DMS153 (cell line): ENCODE measurements around the gene ZKSCAN3.
"Not testable (repeated sequence)": the region's sequence is repeated elsewhere in the genome, so short reads cannot be mapped to it uniquely, and the experiment has no call there.

ENCODE experiments used
- DNase-seq: peaks from one replicate; lab custom pipeline; 2025; lab: John Stamatoyannopoulos, UW

Gene ZKSCAN3

DNA sequence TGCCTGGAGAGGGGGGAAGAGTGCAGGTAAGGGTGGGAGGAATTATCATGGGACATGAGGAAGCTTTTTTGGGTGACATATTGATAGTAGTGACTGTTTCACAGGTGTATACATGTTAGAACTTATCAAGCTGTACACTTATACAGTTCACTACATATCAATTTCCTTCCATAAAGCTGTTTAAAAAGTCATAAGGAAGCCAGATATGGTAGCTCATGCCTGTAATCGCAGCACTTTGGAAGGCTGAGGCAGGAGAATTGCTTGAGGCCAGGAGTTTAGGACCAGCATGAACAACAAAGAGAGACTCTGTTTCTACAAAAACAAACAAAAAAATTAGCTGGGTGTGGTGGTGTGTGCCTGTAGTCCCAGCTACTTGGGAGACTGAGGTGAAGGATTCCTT, 28.1 kb downstream of the ZKSCAN3 start:
- DNase-seq: no peak

DNA sequence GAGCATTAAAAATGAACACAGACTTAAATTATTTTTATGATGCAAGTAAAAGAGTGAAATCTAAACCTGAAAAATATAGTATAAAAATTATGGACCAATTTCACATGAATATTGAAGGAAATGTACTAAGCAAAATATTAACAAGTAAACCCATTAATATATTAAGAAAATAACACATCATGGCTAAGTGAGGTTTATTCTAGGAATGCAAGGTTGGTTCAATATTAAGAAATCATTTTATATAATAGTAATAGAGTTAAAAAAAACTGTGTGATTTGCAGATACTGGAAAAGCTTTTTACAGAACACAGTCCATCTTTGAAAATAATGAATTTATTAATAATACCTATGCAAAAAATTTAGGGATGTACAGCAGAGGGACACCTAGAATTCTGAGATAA, 28.9 kb downstream of the ZKSCAN3 start:
- DNase-seq: no peak

DNA sequence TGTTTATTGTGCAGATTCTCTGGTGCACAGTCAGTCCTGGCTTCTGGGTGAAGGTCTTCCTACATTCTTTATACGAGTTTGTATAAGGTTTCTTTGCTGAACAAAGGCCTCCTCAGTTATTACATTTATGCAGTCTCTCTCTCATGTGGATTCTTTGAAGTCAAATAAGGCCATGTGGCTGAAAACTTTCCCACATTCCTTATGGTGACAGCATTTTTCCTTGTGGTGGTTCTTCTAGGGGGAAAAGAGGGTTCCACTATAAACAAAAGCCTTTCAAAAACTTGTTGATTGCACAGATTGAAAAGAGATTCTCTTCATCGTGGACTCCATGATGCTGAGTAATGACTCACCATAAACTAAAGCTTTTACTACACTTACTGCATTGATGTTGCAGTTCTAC, 30.6 kb downstream of the ZKSCAN3 start:
- DNase-seq: no peak

DNA sequence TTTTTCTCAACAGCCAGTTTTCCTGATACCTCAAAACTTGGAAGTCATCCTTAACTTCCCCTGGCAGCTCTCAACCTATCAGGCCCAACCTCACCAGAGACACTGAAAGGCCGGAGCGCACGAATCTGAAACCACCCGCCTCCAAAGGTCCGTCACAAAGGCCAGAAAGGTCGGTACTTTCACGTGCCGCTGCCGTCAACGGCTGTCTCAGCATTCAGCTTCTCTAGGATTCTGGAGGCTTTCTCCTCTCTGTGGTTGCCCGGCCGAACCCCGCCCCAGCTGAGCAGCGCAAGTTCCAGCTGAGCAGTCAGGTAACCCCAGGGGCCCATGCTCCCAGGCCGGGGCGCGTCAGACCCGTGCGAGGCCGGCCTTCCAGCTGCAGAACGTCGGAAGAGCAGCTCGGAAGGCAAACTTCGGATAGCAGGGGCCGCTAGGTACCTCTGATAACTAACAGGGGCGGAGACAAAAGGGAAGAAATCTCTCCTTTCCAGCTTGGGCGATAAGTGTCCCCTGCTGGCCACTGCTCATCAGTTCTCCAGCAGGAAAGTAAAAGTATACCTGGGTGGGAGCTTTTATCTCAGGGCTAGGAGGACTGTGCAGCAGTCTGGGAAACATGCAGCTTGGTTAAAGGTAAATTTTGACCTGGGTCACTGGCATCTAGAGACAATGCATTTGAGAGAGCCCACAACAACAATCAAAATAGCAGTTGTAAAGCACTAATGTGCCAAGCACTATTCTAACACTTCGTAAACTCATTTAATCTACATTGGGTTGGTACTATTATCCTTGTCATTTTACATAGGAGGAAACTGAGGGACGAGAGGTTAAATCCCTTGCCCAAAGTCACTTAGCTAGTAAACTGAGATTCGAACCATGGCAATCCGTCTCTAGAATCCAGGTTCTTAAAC, 33.7 kb downstream of the ZKSCAN3 start:
- peak; percentile 74 for DNase-seq

DNA sequence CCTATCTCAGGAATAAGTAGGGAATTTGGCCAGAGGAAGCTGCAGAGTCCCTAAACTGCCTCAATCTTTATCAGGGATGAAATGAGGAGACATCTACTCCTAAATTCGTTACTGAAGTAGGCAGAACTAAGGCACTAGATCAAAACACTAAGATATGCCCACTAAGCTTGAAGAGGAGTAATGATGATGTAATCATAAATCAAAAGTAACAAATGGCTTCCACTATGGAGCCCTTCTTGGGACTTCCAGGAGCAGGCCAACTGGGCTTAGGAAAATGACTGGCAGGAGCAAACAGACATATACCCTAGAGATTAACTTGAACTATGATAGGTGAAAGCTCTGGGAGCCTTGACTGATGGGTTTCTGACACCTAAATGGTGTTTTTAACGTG, 34.4 kb downstream of the ZKSCAN3 start:
- no peak for DNase-seq

DNA sequence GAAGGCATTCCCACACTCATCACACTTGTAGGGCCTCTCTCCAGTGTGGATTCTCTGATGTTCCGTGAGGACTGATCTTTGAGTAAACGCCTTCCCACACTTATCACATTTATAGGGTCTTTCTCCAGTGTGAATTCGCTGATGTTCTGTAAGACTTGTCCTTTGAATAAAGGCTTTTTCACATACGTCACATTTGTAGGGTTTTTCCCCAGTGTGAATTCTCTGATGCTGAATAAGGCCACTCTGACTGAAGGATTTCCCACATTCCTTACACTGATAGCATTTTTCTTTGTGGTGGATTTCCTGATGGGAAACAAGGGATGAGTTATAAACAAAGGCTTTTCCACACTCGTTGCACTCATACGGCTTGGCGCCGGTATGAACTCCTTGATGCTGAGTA, 40.9 kb downstream of the ZKSCAN3 start:
- DNase-seq: no peak

DNA sequence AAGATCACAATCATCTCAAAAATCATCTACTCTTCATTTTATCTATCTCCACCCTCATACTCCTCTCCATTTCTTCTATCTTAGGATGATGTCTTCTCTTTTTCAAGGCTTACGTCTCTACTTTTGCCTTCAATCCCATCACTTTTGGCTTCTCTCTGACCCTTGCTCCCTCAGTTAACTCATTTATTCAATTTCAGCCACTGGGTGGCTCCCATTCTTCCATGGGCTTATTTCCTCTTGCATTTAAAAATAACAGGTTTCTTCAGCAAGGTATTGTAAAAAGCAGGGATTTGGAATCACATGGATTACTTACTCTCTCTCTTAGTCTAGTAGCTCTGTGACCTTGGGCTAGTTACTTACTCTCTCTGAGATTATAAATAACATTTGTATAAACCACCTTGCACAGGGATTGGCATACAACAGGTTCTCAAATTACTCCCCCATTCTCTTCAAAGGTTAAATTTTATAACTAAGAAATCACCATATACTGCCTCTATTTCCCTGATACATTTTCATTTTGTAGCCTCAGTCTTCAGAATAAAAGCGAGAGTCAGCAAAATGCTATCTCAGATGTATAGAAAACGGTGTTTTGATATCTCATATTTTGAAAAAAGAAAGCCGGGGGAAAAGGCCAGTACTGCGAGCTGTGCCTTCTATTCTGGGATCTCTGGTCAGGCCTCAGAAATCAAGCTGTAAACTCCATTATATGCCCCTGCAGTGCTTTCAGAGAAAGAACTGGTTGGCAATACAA, 44.3 kb downstream of the ZKSCAN3 start:
- no peak for DNase-seq

DNA sequence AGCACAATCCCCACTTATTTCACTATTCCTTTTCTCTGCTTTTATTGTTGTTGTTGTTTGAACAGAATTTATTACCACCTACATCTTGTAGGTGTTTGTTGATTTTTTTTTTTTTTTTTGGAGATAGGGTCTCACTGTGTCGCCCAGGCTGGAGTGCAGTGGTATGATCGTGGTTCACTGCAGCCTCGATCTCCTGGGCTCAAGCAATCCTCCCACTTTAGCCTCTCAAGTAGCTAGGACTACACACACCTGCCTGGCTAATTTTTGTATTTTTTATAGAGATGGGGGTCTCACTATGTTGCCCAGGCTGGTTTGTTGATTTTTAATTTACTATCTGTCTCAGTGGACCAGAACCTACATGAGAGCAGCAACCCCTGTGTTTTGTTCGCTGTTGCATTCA, 46.2 kb downstream of the ZKSCAN3 start:
- no peak for DNase-seq

DNA sequence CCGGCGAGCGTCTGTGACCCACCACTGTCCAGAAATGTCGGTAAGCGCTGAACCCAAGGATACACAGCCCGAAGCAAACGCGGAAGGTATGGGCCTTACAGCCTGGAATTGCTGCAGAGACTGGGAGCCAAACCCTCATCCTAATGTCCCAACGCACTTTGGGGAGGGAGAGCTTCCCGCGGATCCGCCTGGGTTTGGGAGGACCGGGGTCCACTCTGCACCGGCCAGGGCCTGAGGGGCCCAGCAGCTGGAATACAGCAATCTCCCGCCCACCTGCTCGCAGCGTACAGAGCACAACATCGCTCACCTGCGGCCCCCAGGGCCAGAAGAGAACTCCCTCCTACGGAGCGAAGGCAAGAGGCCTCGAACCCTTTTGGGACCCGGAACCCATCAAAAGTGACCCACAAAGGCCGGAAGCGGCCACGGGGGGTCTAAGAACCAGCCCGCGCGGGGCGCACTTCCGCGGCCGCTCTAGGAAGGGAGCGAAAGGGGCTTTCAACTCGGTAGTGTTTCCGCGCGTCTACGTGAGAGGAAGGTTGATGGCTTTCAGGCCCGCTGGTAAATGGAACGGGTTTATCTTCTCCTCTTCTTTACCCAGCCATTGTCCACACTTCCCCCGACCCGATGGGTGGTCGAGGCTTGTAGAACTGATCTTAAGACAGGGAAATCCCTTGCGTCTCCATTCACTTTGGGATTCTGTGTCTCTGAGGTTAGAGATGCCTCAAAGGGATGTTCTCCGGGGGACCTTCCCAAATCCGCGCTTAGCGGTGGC, 49.8 kb downstream of the ZKSCAN3 start, which contains the start of gene ZSCAN12:
ZSCAN12 (minus strand) TSS at position 398 of the 772 bp plus-strand sequence. CDS start 1,342 bp downstream, outside the sequence.
- DNase-seq: peak; percentile 80

DNA sequence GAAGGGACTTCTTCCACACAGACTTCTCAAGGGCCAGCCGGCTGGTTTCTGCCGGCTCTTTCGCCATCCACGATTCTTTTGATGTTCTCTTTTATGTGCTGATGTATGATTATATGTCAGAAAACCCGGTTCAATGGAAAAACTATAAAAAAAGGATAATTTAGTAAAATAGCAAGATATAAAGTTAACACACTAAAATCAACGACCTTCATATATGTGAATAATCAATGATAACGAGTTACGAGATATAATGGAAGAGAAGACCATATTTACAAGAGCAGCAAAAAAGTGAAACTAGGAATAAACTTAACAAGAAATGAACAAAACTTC, 50.3 kb downstream of the ZKSCAN3 start:
- DNase-seq: no peak

DNA sequence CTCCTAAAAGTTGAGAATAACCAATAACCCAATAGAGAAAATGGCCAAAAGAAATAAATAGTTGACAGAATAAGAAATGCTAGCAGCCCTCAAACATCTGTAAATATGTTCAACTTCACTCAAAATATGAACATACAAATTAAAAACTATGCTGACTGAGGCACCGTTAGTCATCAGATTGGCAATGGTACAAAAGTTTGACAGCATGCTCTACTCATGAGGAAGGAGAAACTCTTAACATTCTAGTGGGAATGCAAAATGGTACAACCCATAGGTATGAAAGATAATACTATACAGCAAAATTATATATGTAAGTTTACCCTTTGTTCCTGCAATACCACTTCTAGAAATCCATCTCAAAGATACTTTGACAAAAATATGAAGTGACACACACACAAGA, 51.4 kb downstream of the ZKSCAN3 start:
- no peak for DNase-seq

DNA sequence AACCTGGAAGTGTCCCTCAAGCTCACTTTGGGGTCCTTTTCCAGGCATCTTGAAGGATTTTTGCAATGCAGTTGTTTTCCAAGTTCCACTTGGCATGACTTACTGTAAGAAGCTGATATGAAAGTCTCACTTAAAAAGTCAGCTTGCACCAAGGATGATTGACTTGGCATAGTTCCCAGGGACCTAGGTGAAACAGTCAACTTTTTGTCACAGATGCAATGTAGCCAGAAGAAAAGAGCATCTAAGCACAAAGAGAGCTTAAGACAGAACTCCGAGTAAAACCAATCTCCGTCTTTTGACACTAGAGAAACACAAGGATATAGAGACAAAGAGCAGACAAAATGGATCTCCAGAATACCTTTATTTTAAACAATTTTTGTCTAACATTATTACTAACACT, 52.5 kb downstream of the ZKSCAN3 start:
- DNase-seq: no peak

DNA sequence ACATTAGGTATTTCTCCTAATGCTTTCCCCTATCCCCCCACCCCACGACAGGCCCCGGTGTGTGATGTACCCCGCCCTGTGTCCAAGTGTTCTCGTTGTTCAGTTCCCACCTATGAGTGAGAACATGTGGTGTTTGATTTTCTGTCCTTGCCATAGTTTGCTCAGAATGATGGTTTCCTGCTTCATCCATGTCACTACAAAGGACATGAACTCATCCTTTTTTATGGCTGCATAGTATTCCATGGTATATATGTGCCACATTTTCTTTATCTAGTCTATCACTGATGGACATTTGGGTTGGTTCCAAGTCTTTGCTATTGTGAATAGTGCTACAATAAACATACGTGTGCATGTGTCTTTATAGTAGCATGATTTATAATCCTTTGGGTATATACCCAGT, 54.2 kb downstream of the ZKSCAN3 start:
- DNase-seq: not testable (repeated sequence)

DNA sequence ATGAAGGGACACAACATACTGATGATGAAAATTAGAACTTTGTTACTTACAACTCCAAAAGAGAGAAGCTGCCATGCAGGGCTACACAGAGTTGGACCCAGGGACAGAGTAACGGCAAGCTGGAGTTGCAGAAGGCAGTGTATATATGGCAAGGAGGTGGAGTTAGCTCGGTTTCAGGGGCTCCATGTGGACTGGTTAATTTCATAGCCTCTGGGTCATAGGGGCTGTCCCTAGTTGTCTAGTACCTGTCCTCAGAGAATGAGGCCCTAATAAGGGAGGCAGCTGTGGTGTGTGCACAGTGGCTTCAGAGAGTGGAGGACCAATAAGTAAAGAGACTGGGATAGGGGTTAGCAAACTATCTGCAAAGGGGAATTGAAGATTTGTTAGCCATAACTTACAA, 57.7 kb downstream of the ZKSCAN3 start:
- no peak for DNase-seq

DNA sequence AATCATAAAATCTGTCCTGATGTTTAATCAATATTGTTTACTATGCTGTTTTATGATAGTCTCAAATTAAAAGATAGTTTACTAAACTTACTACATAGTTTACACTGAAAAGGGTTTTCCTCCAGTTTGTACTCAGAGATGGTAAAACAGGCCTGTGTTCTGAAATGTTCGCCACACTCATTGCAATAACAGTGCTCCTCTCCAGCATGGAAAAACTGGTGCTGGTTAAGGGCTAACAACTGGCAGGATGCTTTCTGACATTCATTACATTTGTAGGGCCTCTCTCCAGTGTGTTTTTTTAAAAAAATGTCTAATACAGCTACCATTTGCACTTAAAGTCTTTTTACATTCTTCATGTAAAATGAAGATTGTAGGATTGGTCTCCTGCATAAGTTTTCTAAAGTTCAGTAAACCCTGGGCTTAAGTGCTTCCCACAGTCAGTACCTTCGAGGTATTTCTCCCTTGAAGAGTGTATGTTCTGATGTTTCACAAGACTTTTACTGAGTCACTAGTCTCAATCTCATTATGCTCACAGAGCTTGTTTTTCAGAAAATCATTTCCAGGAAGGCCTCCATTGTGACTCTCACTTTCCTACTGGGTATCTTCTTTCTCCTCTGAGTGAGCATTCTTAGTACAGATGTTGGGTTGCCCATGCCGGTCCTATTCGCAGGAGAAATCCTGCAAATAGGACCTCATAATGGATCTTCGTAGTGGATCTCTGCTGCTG, 58.5 kb downstream of the ZKSCAN3 start:
- no peak for DNase-seq

DNA sequence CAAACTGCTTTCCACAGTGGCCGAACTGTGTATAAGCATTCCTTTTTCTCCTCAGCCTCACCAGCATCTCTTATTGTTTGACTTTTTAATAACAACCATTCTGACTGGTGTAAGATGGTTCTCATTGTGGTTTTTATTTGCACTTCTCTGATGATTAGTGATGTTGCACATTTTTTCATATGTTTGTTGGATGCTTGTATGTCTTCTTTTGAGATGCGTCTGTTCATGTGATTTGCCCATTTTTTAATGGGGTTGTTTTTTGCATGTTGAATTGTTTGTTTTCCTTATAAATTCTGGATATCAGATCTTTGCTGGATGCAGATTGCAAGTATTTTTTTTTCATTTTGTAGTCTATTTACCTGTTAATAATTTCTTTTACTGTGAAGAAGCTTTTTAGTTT, 61.0 kb downstream of the ZKSCAN3 start:
- DNase-seq: no peak

DNA sequence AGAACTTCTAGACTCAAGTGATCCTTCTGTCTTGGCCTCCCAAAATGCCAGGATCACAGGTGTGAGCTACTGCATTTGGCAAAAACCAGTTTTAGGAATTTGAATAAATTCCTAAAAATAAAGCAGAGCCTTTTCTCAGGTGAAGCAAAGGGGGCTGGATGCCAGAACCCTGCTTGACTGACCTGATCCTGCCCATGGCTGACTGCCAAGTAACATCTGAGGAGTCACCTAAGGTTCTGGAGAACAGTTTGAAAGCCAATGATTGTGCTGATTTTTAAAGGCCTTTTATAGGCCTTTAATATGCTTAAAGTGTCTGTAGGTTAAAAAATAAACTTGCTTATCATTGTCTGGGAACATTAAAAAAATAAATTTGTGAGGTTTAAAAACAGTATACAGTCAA, 63.9 kb downstream of the ZKSCAN3 start:
- no peak for DNase-seq
